NCI-H1694 (cell line): ENCODE data around the gene CRYGN.

Experiments
- DNase-seq: peaks from one replicate; lab custom pipeline; 2025; lab: John Stamatoyannopoulos, UW

Gene CRYGN

GRCh38 chr7:151391358-151391730, 48.6 kb downstream of the CRYGN start:
- DNase-seq = no peak

GRCh38 chr7:151390598-151391357, 49.2 kb downstream of the CRYGN start:
- no peak for DNase-seq

GRCh38 chr7:151389768-151390597, 50.0 kb downstream of the CRYGN start:
- DNase-seq = no peak

GRCh38 chr7:151389096-151389767, 50.7 kb downstream of the CRYGN start:
- DNase-seq = no peak

GRCh38 chr7:151388430-151388829, 51.5 kb downstream of the CRYGN start:
- DNase-seq = no peak

- no peak for DNase-seq
These were observed 52.0 kb downstream of the CRYGN start for GRCh38 chr7:151388007-151388297.

- no peak for DNase-seq
These were observed 52.6 kb downstream of the CRYGN start for GRCh38 chr7:151387161-151388006.

DNA sequence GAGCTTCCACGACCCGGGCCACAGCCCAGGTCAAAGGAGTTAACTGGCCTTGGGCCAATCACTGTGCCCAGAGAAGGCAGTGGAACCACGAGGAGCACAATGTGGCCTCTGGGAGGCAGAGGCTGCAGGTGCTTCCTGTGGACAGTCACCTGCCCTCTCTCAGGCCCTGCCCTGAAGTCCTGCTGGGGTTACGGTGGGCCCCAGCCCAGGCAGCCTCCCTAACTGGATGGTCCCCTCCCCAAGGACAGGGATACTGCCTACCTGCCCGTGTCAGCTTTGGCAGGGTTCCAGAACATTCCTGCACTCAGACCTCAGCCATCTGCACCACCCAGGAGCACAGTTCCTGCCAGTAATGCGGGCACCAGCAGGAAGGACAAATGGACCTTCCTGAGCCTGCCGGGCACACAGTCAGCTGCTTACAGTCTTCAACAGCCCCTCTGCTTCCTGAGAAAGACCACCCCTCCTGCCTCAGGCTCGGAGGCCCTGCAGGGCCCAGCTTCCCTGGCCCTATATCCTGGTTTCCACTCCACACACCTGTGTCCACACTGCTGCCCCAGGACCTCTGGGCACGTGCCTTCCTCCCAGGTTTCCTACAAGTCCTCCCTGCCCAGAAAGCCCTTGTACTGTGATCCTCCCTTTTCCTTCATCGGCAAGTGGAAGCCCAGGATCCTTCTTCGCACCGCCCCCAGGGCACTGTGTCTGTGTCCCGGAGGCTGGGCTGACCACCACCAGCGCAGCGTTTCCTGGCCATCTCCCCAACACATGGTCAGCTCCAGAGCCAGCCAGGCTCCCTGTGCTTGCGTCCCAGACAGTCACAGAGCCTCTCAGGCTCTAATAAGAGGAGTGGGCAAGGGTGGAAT, 53.4 kb downstream of the CRYGN start:
- no peak for DNase-seq

- DNase-seq = no peak
These were observed 54.2 kb downstream of the CRYGN start for GRCh38 chr7:151385626-151386300.

GRCh38 chr7:151384776-151385625, 54.9 kb downstream of the CRYGN start:
- DNase-seq = no peak

GRCh38 chr7:151384352-151384697, 55.6 kb downstream of the CRYGN start:
- no peak for DNase-seq

DNA sequence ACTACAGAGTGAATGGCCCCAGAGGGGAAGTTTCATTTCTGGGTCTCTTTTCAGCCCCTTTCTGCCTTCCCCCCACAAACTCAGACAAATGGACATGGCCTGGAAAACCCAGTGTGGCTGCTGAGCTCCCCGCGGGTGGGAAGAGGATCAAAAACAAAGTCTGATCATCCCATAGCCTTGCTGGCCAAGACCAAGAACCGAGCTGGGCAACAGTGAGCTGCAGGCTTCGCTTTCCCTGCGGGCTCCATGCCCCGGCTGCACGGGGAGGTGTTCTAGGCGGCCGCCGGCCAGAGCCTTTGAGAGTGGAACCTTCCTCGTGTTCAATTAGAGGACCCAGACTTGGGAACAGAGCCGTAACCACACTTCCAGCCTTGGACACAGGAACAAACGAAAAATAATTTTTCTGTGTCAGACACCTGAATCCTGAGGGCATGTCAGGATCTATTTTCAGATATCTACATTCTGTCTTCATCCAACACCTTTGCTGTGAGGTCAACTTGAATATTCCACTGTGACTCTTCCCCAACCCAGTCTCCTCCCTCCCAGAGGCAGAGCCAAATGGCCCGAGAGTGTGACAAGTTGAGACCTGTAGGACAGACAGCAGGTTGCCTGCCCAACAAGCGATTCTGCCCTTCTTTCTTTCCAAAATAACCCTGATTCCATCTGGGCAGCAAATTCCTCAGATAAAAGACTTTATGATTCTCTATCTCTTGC, 56.1 kb downstream of the CRYGN start:
- no peak for DNase-seq

DNA sequence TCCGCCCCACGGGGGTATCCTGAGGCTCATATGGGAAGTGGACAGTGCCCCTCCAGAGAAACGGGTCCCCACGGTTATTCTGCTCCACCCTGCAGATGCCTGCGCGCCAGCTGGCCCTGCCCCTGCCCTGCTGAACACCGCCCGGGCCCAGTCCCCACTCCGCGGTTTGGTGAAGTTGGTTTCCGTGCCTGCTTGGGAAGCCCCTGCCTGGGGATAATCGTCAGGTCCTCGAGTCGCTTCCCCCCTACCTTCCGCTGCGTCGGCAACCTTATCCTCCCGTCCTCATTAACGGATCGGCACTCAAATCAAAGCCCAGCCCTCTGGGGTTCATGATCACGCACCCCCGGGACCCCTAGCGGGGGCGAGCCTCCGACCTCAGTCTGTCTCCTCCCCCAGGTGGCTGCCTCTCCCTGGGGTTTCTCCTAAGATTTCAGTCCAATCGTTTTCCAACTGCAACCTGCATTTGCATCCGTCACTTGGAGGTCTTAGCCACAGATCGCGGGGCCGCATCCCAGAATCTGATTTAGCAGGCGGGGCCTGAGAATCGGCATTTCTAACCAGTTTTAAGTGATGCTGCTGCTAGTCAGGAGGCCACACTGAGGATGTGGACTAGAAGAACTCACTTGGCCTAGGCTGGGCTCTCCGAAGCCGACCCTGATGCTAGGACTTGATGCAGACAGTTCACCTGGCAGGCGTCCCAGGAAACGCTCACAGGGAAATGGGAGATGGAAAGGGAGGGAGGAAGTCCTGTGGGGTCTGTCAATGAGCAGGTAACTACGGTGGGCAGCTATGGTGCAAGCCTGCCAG, 57.7 kb downstream of the CRYGN start:
- no peak for DNase-seq

DNA sequence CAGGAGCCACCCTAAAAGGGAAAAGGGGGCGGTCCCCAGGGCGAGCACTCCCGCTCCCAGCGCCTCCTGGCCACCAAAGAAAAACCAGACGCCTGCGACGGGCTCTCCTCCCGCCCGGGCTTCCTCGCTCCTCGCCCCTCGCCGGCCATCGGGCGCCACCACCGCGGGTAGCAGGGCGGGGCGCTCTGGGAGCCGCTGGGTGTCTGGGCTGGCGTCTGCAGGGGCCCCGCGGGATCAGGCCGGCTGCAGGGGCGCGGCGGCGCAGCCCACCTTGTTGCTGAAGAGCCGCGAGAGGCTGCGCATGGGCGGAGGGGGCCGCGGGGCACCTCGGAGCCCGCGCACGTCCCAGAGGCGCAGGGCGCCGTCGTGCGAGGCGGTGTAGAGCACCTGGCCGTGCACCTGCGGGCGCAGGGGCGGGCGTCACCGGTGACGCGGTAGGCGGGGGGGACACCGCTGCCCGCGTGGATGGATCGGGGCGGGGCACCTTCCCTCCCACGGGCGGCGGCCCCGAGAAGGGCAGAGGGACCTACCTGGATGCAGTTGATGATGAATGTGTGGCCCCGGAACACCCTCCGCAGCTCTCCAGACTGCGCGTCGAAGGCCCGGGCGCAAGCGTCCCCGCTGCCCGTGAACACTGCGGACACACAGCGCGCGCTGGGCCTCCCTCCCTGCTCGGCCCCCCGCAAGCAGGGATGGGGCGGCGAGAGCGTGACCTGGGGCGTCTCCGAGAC, 58.4 kb downstream of the CRYGN start:
- no peak for DNase-seq

- no peak for DNase-seq
These were observed 58.9 kb downstream of the CRYGN start for GRCh38 chr7:151381098-151381347.

DNA sequence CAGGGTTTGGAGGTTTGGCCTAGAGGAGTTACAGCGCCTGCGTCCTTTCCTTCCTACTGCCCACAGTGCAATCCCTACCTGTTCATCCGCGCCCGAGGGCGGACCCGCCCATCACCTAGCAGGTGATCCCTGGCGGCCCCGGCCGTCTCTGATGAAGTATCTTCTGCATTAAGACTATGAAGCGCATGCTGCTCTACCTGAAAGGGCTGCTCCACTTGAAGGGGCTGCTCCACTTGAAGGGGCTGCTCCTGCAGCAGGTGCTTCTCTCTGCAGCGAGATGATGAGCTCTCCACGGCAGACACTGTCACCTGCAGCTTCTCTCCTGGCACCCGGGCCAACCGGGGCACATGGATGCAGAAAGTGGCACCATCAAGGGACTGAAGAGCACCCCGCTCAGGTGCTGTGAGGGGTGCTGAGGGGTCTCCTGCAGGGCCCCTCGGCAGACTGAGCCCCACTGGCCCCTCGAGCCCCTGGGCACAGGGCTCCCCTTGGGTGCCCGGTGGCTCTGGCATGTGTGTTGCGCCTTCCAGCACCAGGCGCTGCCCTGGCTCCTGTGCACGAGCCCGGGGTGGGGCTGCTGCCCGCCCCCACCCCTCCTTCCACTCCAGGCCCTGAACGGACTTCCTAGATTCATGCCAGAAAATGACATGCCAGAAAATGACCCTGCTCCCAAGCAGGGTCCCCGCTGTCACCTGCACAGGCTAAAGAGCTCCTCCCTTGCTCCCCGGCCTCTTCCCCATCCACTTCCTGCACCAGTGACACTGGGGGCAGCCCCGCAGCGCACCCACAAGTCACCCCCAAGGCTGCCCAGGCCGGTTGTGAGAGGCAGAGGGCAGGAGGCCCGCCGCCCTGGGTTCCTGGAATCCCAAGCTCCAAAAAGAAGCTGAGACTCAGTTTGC, 59.5 kb downstream of the CRYGN start:
- no peak for DNase-seq
